OCI-LY1 (cell line): Measurements from ENCODE around the gene CCDC159.

Experiments used
- H2AFZ ChIP-seq: fragments of 200-600 bp; sonication (generic), shearing (Covaris generic); 2 replicates; pipeline ENCODE4 v1.6.0; 2014; ENCODE audit warnings: antibody characterized with exemption, mild to moderate bottlenecking, low read length
- H3F3A ChIP-seq: fragments of 200-600 bp; sonication (generic), shearing (Covaris generic); 2 replicates; pipeline ENCODE4 v1.6.0; 2014; ENCODE audit warnings: mild to moderate bottlenecking, antibody characterized with exemption, low read length, moderate library complexity; ENCODE audit not compliant: insufficient read depth
- H3K27ac ChIP-seq: fragments of 200-600 bp; sonication (generic); 2 replicates; pipeline ENCODE4 v1.5.1; 2014; ENCODE audit warnings: low read length, mixed run types, mild to moderate bottlenecking, low read depth; ENCODE audit not compliant: poor library complexity, severe bottlenecking
- H3K27me3 ChIP-seq: fragments of 200-600 bp; sonication (generic); 2 replicates; pipeline ENCODE4 v1.6.0; 2014; ENCODE audit warnings: antibody characterized with exemption, mild to moderate bottlenecking, low read length, moderate library complexity; ENCODE audit not compliant: insufficient read depth
- H3K36me3 ChIP-seq: fragments of 200-600 bp; sonication (generic); 2 replicates; pipeline ENCODE4 v1.6.1; 2014; ENCODE audit warnings: mild to moderate bottlenecking, antibody characterized with exemption, low read length, moderate library complexity, mixed read lengths; ENCODE audit not compliant: insufficient read depth
- H3K4me1 ChIP-seq: fragments of 200-600 bp; sonication (generic); 2 replicates; pipeline ENCODE4 v1.5.1; 2014; ENCODE audit warnings: mild to moderate bottlenecking, low read length, moderate library complexity; ENCODE audit not compliant: insufficient read depth, severe bottlenecking
- H3K4me2 ChIP-seq: fragments of 200-600 bp; sonication (generic), shearing (Covaris generic); 2 replicates; pipeline ENCODE4 v1.6.1; 2014; ENCODE audit warnings: low read length
- H3K4me3 ChIP-seq: fragments of 200-600 bp; sonication (generic); 2 replicates; pipeline ENCODE4 v1.5.1; 2014; ENCODE audit warnings: low read length, low read depth, mild to moderate bottlenecking, mixed read lengths; ENCODE audit not compliant: poor library complexity, severe bottlenecking
- H3K79me2 ChIP-seq: fragments of 200-600 bp; shearing (Covaris generic); 2 replicates; pipeline ENCODE4 v1.6.1; 2016; ENCODE audit warnings: mixed run types, low read length, mixed read lengths; ENCODE audit not compliant: insufficient read depth
- H3K9ac ChIP-seq: fragments of 200-600 bp; sonication (generic), shearing (Covaris generic); 2 replicates; pipeline ENCODE4 v1.6.1; 2014; ENCODE audit warnings: mild to moderate bottlenecking, low read length, mixed read lengths
- H3K9me2 ChIP-seq: fragments of 200-600 bp; sonication (generic), shearing (Covaris generic); 2 replicates; pipeline ENCODE4 v1.6.1; 2014; ENCODE audit warnings: low read depth, mild to moderate bottlenecking, low read length, mixed read lengths
- H3K9me3 ChIP-seq: fragments of 200-600 bp; shearing (Covaris generic); 2 replicates; pipeline ENCODE4 v1.6.1; 2014; ENCODE audit warnings: low read length, mixed read lengths
- H4K20me1 ChIP-seq: fragments of 200-600 bp; sonication (generic), shearing (Covaris generic); 2 replicates; pipeline ENCODE4 v1.6.0; 2016; ENCODE audit warnings: mild to moderate bottlenecking, low read length; ENCODE audit not compliant: insufficient read depth
- CTCF ChIP-seq: fragments of 200-600 bp; sonication (generic), shearing (Covaris generic); IDR thresholded peaks from 2 replicates; pipeline ENCODE4 v1.5.1; 2017; ENCODE audit warnings: mild to moderate bottlenecking, antibody characterized with exemption, low read length, moderate library complexity, mixed read lengths
- EZH2 ChIP-seq: fragments of 200-600 bp; sonication (generic), shearing (Covaris generic); IDR thresholded peaks from 2 replicates; pipeline ENCODE4 v1.8.0; 2017; ENCODE audit warnings: borderline replicate concordance, mixed run types, mild to moderate bottlenecking, antibody characterized with exemption, low read length, moderate library complexity, mixed read lengths

The CCDC159 gene

GRCh38 chr19:11373885-11374432, 27.6 kb downstream of the CCDC159 start:
- H4K20me1 ChIP-seq: no peaks in the 10 kb centered on the region
- peaks cover 31% of the 10 kb centered on the region for H3K4me1 ChIP-seq
- H3K4me3 ChIP-seq: peak overlapping the region; percentile 64
- H3K9ac ChIP-seq: peak overlapping the region; percentile 66
- H3K36me3 ChIP-seq: peaks cover 14% of the 10 kb centered on the region; the same call in 1 of the 2 replicates
- no peaks in the 10 kb centered on the region for H3K79me2 ChIP-seq
- no peak for TF ChIP-seq EZH2
- TF ChIP-seq CTCF: no peak
- H3K9me2 ChIP-seq: no peaks in the 10 kb centered on the region
- H3K9me3 ChIP-seq: no peaks in the 10 kb centered on the region
- no peak overlapping the region for H3K27ac ChIP-seq
- no peaks in the 10 kb centered on the region for H3K27me3 ChIP-seq
- no peak overlapping the region for H2AFZ ChIP-seq
- no peaks in the 10 kb centered on the region for H3F3A ChIP-seq
- peak overlapping the region; percentile 84 for H3K4me2 ChIP-seq

DNA sequence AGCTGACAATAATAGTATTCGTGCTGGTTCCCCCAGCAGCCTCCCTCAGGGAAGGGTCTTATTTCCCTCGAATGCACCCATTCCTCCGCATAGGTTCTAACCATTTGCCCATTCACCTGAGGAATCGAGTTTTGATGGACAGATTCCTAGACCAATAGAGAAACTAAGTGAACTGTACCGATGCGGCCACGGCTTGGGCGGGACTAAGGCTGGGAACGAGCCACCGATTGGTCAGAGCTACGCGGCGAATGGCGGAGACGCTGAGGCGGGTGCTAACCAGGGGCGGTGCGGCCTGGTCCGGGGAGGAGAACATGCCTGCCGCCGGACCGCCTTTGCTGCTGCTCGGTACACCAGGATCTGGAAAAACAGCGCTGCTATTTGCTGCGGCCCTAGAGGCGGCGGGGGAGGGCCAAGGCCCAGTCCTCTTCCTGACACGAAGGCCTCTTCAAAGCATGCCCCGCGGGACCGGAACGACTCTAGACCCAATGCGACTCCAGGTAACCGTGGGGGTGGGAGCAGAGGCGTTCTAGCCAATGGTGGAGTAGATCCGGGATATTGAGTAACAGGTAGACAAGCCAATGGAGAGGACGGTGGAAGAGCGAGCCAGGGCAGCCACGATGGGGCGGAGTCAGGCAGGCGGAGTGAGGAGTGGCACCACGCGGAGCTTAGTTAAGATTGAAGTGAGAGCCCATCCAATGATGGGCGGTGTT, 28.3 kb downstream of the CCDC159 start, which contains the start of gene SWSAP1:
Gene SWSAP1, plus strand, starts transcription at position 234 of the 710 bp plus-strand sequence. Its CDS starts 15 bp downstream, at position 249.
- Histone ChIP-seq H3K27me3 (no peaks in the 10 kb centered on the region), H3K9ac (peak within 1 kb of the TSS; percentile 83), H3K4me1 (peaks cover 36% of the 10 kb centered on the region), H3K4me2 (peak within 1 kb of the TSS; percentile 84), H3K79me2 (no peaks in the 10 kb centered on the region), H3K9me3 (no peaks in the 10 kb centered on the region), H3K27ac (peak within 1 kb of the TSS; percentile 88), H3F3A (no peaks in the 10 kb centered on the region), H4K20me1 (no peaks in the 10 kb centered on the region), H3K36me3 (peaks cover 14% of the 10 kb centered on the region; the same call in 1 of the 2 replicates), H3K9me2 (no peaks in the 10 kb centered on the region), H2AFZ (no peak within 1 kb of the TSS), H3K4me3 (peak within 1 kb of the TSS; percentile 64)
- TF ChIP-seq EZH2 (no peak), CTCF (no peak)

GRCh38 chr19:11375143-11375948, 29.0 kb downstream of the CCDC159 start:
- no peak for TF ChIP-seq EZH2
- no peak for TF ChIP-seq CTCF
- Histone ChIP-seq H3K79me2 (no peaks in the 10 kb centered on the region), H3K36me3 (peaks cover 14% of the 10 kb centered on the region; the same call in 1 of the 2 replicates), H3K27me3 (no peaks in the 10 kb centered on the region), H3K9me2 (no peaks in the 10 kb centered on the region), H3K9me3 (no peaks in the 10 kb centered on the region), H3K27ac (peak overlapping the region; percentile 88), H3F3A (no peaks in the 10 kb centered on the region), H2AFZ (no peak overlapping the region), H3K9ac (peak overlapping the region; percentile 83), H3K4me2 (peak overlapping the region; percentile 84), H3K4me3 (peak overlapping the region; percentile 64), H4K20me1 (no peaks in the 10 kb centered on the region), H3K4me1 (peaks cover 44% of the 10 kb centered on the region)
